MCF 10A (cell line): Measurements from ENCODE around the gene ADAMTSL3. TPM values are rescaled to one million over a fixed set of nuclear protein-coding genes. Genes with fewer than 3 reads are reported as not detected.

Experiments used
- BruUV-seq: library from RNA; stranded (reverse); fragments of 400-500 nt; replicated peaks from 2 replicates; lab custom pipeline; 2021; lab: Mats Ljungman, UMichigan
- CTCF ChIA-PET: fragments of 300-600 bp; sonication (Branson Sonifier 250); formaldehyde crosslinking; extraction: SDS; loops from one replicate; lab custom pipeline; 2021; ENCODE audit warnings: antibody characterized with exemption, inconsistent platforms; lab: Yijun Ruan, JAX
- POLR2A ChIA-PET: fragments of 300-600, 350-650 bp; sonication (Branson Sonifier 250); formaldehyde crosslinking; extraction: SDS; loops from one replicate; lab custom pipeline; 2020; ENCODE audit warnings: antibody characterized with exemption, inconsistent platforms; lab: Yijun Ruan, JAX
- DNase-seq: peaks from one replicate; pipeline ENCODE4 v3.0.0-alpha.2; 2018; ENCODE audit not compliant: unreplicated experiment
- H3K27ac Mint-ChIP-seq: one replicate; pipeline ENCODE4 v1.8.0; 2022; ENCODE audit warnings: mild to moderate bottlenecking, low read depth, mixed read lengths; ENCODE audit not compliant: unreplicated experiment
- H3K27me3 Mint-ChIP-seq: one replicate; pipeline ENCODE4 v1.8.0; 2022; ENCODE audit warnings: mixed read lengths; ENCODE audit not compliant: insufficient read depth, unreplicated experiment
- H3K36me3 Mint-ChIP-seq: one replicate; pipeline ENCODE4 v1.8.0; 2022; ENCODE audit warnings: mild to moderate bottlenecking, moderate library complexity, mixed read lengths; ENCODE audit not compliant: insufficient read depth, unreplicated experiment
- H3K4me1 Mint-ChIP-seq: one replicate; pipeline ENCODE4 v1.8.0; 2022; ENCODE audit warnings: mixed read lengths; ENCODE audit not compliant: insufficient read depth, unreplicated experiment
- H3K4me3 Mint-ChIP-seq: one replicate; pipeline ENCODE4 v1.8.0; 2022; ENCODE audit warnings: mild to moderate bottlenecking, moderate library complexity, mixed read lengths; ENCODE audit not compliant: unreplicated experiment
- H3K9me3 Mint-ChIP-seq: one replicate; pipeline ENCODE4 v1.8.0; 2022; ENCODE audit warnings: mixed read lengths; ENCODE audit not compliant: unreplicated experiment
- intact Hi-C: fragments of 100-400 bp; cut with micrococcal nuclease; formaldehyde crosslinking; loops from 2 replicates; pipeline ENCODE4 v1.14.1; 2022
- total RNA-seq: library from RNA; stranded (reverse); gene quantifications from 2 replicates; pipeline ENCODE4 v1.2.3, GENCODE V29; 2022
- TF ChIP-seq, protein P1 (sequence below): fragments of 200-600 bp; IDR thresholded peaks from one replicate; pipeline ENCODE4 v1.8.0; 2022; ENCODE audit warnings: antibody characterized with exemption, mild to moderate bottlenecking; ENCODE audit not compliant: unreplicated experiment

ADAMTSL3 gene
- total RNA-seq, 1 experiment from 2014 or later: 1.2 TPM

DNA sequence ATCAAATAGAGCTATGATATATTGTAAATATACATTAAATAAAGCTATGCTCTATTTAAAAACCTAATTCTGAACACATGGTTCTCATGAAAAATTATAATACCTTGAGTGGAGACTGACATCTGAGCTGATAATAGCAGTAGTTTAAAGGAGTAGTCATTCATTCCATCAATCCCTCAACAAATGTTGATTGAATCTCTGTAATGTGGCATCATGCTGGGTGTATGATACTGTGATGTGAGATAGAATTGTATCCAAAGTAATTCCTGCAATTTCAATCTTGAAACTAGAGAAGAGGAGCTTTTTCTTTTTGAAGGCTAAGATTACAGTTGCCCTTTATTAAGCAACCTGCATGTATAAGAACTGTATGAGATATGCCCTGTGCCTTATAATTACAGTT is 63.1 kb downstream of the ADAMTSL3 start:
- no TSS peak for BruUV-seq
- Mint-ChIP-seq H3K36me3 (no peaks in the 10 kb centered on the region), H3K4me1 (no peaks in the 10 kb centered on the region), H3K27ac (no peak overlapping the region), H3K9me3 (no peaks in the 10 kb centered on the region), H3K27me3 (no peaks in the 10 kb centered on the region), H3K4me3 (no peak overlapping the region)
- DNase-seq: no peak
- CTCF ChIA-PET: no interaction called here
- intact Hi-C loops: no loop called here
- TF ChIP-seq, protein P1, sequence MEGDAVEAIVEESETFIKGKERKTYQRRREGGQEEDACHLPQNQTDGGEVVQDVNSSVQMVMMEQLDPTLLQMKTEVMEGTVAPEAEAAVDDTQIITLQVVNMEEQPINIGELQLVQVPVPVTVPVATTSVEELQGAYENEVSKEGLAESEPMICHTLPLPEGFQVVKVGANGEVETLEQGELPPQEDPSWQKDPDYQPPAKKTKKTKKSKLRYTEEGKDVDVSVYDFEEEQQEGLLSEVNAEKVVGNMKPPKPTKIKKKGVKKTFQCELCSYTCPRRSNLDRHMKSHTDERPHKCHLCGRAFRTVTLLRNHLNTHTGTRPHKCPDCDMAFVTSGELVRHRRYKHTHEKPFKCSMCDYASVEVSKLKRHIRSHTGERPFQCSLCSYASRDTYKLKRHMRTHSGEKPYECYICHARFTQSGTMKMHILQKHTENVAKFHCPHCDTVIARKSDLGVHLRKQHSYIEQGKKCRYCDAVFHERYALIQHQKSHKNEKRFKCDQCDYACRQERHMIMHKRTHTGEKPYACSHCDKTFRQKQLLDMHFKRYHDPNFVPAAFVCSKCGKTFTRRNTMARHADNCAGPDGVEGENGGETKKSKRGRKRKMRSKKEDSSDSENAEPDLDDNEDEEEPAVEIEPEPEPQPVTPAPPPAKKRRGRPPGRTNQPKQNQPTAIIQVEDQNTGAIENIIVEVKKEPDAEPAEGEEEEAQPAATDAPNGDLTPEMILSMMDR: no peak
- POLR2A ChIA-PET: interaction anchor here (0.8 kb wide), 1 partner anchor 28 kb away, joined by 3 read pairs; no protein-coding TSS in a partner anchor

DNA sequence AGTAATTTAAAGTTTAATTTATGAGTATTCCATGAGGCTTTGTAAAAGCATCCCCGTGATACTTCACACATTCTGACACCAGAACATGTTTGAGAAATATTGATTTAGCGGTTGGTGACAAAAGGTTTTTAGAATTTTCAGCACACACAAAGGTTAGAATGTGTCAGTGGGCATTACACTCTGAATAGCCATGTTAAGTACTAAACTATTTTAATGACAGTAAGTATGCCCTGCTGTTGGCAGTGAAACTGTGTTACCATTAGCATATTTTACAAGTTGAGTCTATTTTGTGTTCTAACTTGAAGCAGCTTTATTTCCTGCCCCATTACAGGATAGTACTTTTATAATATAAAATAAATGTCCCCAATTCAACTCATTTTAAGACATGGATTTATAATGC is 66.5 kb downstream of the ADAMTSL3 start:
- TF ChIP-seq, protein P1: no peak
- H3K27ac Mint-ChIP-seq: no peak overlapping the region
- no peaks in the 10 kb centered on the region for H3K27me3 Mint-ChIP-seq
- H3K4me3 Mint-ChIP-seq: no peak overlapping the region
- BruUV-seq: no TSS peak
- no peaks in the 10 kb centered on the region for H3K9me3 Mint-ChIP-seq
- POLR2A ChIA-PET: interaction anchor here (0.8 kb wide), 1 partner anchor 296 kb away, joined by 3 read pairs; no protein-coding TSS in a partner anchor
- CTCF ChIA-PET: no interaction called here
- no peaks in the 10 kb centered on the region for H3K36me3 Mint-ChIP-seq
- no peak for DNase-seq
- intact Hi-C loops: no loop called here
- H3K4me1 Mint-ChIP-seq: no peaks in the 10 kb centered on the region

DNA sequence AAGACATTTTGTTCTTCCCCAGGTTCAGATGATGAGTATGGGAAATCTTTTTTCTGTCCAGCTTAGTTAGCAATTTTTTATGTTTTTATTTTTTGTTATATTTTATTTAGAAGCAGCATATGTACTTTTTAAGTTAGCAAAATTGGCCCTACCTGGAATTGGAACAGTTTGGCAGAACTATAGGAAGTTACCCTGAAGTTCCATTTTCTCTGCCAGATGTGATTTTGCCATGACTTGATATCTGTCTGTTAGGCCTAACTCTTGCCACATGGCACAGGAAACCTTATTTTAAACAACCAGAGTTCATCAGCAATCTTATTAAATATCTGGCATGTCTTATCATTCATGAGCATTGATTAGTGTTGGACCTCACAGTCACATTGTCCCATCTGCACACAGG is 67.1 kb downstream of the ADAMTSL3 start:
- intact Hi-C loops: no loop called here
- BruUV-seq: no TSS peak
- Mint-ChIP-seq H3K4me1 (no peaks in the 10 kb centered on the region), H3K36me3 (no peaks in the 10 kb centered on the region), H3K4me3 (no peak overlapping the region), H3K9me3 (no peaks in the 10 kb centered on the region), H3K27ac (no peak overlapping the region), H3K27me3 (no peaks in the 10 kb centered on the region)
- CTCF ChIA-PET: no interaction called here
- POLR2A ChIA-PET: interaction anchor here (0.8 kb wide), 1 partner anchor 295 kb away, joined by 3 read pairs; no protein-coding TSS in a partner anchor
- DNase-seq: no peak
- TF ChIP-seq, protein P1: no peak

DNA sequence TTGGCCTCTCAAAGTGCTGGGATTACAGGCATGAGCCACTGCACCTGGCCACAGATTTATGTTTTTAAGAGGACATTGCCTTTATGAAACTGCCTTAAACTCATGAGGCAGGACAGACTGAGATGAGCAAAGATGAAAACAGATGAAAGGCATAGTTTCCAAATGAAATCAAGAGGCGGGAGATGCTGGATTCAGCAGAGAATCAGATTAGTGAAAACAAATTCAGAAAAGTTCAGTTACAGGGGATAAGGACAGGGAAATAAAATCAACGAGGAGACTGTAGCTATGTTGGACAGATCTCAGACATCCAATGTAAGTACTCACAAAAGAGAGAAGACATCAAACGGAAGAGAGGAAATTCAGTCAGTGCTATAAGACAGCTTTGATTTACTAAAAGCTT is 68.1 kb downstream of the ADAMTSL3 start:
- ChIA-PET CTCF (interaction anchor here (0.6 kb wide), 1 partner anchor 20 kb away, joined by 3 read pairs; no protein-coding TSS in a partner anchor), POLR2A (no interaction called here)
- intact Hi-C loops: no loop called here
- Mint-ChIP-seq H3K36me3 (no peaks in the 10 kb centered on the region), H3K27me3 (no peaks in the 10 kb centered on the region), H3K27ac (no peak overlapping the region), H3K4me1 (no peaks in the 10 kb centered on the region), H3K9me3 (no peaks in the 10 kb centered on the region), H3K4me3 (no peak overlapping the region)
- no TSS peak for BruUV-seq
- TF ChIP-seq, protein P1: no peak
- no peak for DNase-seq
